PC-9 (cell line): Measurements from ENCODE around the gene SARS1.

Experiments
- EZH2 ChIP-seq: fragments of 200-600 bp; sonication (generic); IDR thresholded peaks from 2 replicates; pipeline ENCODE4 v1.8.0; 2017; ENCODE audit warnings: antibody characterized with exemption, low read depth
- TF ChIP-seq, protein P1 (sequence below): fragments of 200-600 bp; sonication (generic); conservative IDR thresholded peaks from 2 replicates; pipeline ENCODE4 v1.6.1; 2017; ENCODE audit warnings: mixed run types, antibody characterized with exemption, mild to moderate bottlenecking, moderate library complexity

- TF ChIP-seq, protein P1, sequence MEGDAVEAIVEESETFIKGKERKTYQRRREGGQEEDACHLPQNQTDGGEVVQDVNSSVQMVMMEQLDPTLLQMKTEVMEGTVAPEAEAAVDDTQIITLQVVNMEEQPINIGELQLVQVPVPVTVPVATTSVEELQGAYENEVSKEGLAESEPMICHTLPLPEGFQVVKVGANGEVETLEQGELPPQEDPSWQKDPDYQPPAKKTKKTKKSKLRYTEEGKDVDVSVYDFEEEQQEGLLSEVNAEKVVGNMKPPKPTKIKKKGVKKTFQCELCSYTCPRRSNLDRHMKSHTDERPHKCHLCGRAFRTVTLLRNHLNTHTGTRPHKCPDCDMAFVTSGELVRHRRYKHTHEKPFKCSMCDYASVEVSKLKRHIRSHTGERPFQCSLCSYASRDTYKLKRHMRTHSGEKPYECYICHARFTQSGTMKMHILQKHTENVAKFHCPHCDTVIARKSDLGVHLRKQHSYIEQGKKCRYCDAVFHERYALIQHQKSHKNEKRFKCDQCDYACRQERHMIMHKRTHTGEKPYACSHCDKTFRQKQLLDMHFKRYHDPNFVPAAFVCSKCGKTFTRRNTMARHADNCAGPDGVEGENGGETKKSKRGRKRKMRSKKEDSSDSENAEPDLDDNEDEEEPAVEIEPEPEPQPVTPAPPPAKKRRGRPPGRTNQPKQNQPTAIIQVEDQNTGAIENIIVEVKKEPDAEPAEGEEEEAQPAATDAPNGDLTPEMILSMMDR = peak; percentile 42; the same call in 1 of the 2 replicates
- no peak for TF ChIP-seq EZH2
Measured at GRCh38 chr1:109272831-109273547, 59.3 kb downstream of the SARS1 start.
